Middle frontal gyrus (tissue), 1 donor: Measurements from ENCODE around the gene ATXN2L.

Source experiments
- DNase-seq: peaks from one replicate; pipeline ENCODE4 v3.0.0-alpha.2; 2015; ENCODE audit warnings: low spot score; ENCODE audit errors: extremely low spot score

Gene ATXN2L

GRCh38 chr16:28835864-28836760 is 13.3 kb downstream of the ATXN2L start:
- DNase-seq = no peak

DNA sequence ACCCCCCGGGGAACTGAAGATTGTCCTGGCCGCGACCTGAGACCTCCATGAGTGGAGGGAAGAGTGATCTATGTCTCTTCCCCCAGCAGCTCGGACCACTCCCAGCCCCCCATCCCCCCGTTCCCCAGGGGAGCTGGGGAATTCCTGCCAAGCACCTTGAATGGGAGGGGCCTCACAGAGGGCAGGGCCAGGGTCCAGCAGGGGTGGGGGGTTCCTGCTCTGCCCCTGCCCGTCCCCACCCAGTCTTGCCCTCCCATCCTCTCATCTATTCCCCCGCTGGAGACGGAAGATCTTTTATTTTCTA is 13.9 kb downstream of the ATXN2L start:
- no peak for DNase-seq

GRCh38 chr16:28837672-28838557 is 15.1 kb downstream of the ATXN2L start:
- no peak for DNase-seq

- DNase-seq = no peak
These were observed 15.7 kb downstream of the ATXN2L start for GRCh38 chr16:28838558-28838918.

- DNase-seq = no peak
These were observed 16.3 kb downstream of the ATXN2L start for GRCh38 chr16:28839004-28839639.

GRCh38 chr16:28839899-28840298 is 17.1 kb downstream of the ATXN2L start:
- DNase-seq = no peak

GRCh38 chr16:28842696-28843095 is 19.9 kb downstream of the ATXN2L start:
- DNase-seq = no peak

GRCh38 chr16:28843766-28844165 is 21.0 kb downstream of the ATXN2L start:
- no peak for DNase-seq

- DNase-seq = no peak
These were observed 21.6 kb downstream of the ATXN2L start for GRCh38 chr16:28844226-28844885.

DNA sequence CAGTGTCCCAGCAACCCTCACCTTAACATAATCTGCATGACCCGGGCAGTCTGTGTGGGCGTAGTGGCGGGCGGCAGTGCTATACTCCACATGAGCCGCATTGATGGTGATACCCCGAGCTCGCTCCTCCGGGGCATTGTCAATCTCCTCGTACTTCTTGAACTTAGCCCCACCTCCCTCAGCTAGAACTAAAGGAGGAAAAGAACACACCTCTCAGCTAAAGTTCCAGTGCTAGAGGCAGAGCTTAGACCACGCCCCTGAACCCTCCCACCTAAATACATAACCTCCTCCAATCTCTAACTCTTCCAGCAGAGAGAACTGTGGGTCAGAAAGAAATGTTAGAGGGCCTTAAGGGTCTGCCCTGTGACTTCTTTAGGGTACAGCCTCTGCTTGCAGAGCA is 22.5 kb downstream of the ATXN2L start:
- no peak for DNase-seq

- no peak for DNase-seq
These were observed 22.9 kb downstream of the ATXN2L start for GRCh38 chr16:28845761-28846079.

DNA sequence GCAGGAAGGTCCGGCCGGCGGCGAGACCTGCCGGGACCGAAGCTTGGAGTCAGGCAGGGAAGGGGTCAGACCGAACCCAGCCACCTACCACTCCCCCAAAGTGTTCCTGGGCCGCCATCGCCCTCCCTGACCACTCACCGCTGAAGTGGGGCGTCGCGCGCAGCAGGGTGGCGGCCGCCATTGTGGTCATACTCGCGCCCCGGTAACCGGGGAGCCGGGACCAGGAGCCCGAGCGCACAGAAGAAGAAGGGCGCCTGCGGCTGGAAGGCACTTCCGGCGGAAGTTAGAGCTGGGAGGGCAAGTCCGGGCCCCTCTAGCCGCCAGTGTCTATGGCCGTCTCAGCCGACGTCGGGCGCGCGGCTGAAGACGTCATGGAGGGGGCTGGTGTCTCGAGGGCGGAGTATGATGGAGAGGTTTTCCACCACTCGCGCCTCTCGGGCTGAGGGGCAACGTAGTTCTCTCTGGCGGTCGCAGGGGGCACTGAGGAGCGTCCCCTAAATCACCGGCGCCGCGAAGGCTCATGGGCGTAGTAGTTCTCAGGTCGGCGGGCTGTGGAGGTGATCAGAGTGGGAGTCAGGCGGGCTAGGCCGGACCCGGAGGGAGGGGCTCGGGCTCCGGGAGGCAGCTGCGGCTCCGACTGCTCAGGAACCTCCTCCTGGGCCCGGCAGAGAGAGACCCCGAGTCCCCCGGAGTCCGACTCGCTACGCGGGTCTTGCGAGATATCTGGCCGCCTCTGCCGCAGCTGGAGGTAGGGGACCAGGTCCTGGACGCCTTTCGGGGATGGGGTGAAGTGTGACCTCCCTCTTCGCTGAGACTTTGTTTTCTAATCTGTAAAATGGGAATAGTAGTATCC is 23.5 kb downstream of the ATXN2L start, which contains the start of gene TUFM:
TSS of gene TUFM (minus strand) at position 269 of the 853 bp plus-strand sequence. CDS start at position 190, 79 bp downstream.
- DNase-seq = peak; percentile 98

- no peak for DNase-seq
These were observed 24.1 kb downstream of the ATXN2L start for GRCh38 chr16:28846933-28847273.

DNA sequence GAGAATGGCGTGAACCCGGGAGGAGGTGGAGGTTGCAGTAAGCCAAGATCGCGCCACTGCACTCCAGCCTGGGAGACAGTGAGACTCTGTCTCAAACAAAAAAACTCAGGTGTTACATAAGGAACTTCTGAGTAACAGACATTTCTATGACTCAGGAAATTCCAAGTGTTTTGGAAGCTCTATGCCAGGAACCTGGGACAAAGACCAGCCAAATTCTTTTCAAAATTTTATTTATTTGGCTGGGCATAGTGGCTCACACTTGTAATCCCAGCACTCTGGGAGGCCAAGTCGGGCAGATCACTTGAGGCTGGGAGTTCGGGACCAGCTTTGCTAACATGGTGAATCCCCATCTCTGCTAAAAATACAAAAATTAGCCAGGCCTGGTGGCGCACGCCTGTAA is 35.6 kb downstream of the ATXN2L start:
- no peak for DNase-seq

DNA sequence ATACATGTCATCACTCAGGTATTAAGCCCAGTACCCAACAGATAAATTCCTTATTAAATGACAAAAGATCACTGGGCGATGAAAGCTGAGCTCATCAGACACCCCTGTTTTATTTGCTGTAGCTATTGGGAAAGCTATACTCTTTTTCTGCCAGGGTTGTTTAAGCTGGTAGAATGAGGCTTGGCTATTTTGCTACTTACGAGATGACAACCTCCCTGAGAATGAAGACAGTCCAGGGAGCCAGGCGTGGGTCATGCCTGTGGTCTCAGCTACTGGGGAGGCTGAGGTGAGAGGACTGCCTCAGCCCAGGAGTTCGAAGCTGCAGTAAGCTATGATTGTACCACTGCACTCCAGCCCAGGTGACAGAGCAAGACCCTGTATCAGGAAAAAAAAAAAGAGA is 36.5 kb downstream of the ATXN2L start:
- DNase-seq = no peak

GRCh38 chr16:28863929-28864793 is 41.4 kb downstream of the ATXN2L start:
- no peak for DNase-seq

DNA sequence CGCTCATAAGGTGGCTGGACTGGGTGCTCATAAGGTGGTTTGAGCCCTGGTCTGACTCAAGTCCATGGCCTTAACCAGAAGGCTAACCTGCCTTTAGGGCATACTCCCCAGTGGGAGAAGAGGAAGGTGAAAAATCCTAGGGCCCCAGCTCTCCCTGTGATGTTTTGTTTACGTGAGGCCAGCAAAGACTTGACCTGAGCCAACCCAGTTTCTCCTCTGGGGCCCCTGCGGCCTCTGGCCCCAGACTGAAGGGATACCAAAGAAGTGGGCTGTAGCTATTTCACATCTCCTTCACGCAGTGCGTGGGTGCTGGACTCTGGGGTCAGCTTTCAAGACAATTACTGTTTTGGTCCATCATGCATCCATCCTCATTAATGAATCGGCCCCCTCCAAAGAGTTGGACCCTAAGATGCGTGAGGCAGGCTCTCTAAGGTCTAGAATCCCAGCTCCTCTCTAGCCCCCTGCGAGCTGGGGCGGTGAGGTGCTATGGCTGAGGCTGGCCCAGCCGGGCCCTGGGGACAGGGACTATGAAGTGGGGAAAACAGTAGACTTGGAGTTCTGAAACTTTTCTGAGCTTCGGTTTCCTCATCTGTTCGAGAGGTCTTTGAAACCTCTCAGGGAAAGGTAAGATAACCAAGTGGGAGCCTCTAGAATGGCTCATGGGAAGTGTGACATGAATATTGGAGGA is 42.3 kb downstream of the ATXN2L start:
- no peak for DNase-seq

DNA sequence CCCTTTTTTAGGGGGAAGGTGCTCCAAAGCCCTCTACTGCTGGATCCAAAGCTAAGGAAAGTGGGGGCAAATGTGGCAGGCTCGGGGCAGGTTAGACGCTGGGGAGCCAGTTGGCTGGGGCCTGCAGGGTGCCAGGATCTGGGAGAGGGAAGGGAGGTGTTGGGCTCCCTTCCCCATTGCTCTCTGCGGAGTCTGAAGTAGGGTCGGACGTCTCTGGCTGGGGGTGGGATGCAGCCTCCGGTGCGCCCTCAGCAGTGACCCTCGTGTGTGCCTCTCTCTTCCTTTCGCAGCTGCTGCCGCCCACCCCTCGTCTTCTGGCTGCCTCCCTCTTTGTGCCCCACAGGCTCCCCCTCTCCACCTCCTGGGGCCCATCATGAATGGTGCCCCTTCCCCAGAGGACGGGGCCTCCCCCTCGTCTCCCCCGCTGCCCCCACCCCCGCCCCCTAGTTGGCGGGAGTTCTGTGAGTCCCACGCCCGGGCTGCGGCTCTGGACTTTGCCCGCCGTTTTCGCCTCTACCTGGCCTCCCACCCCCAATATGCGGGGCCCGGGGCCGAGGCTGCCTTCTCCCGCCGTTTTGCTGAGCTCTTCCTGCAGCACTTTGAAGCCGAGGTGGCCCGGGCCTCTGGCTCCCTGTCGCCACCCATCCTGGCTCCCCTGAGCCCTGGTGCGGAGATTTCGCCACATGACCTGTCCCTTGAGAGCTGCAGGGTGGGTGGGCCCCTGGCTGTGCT is 43.1 kb downstream of the ATXN2L start:
- DNase-seq = no peak

DNA sequence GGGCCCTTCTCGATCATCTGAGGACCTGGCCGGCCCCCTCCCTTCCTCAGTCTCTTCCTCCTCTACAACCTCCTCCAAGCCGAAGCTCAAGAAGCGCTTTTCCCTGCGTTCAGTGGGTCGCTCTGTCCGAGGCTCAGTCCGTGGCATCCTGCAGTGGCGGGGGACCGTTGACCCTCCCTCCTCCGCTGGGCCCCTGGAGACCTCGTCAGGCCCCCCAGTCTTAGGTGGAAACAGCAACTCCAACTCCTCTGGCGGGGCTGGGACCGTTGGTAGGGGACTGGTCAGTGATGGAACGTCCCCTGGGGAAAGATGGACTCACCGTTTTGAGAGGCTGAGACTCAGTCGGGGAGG is 43.6 kb downstream of the ATXN2L start:
- DNase-seq = no peak
